ENCODE results near the gene RNF10.

RNF10 gene

DNA sequence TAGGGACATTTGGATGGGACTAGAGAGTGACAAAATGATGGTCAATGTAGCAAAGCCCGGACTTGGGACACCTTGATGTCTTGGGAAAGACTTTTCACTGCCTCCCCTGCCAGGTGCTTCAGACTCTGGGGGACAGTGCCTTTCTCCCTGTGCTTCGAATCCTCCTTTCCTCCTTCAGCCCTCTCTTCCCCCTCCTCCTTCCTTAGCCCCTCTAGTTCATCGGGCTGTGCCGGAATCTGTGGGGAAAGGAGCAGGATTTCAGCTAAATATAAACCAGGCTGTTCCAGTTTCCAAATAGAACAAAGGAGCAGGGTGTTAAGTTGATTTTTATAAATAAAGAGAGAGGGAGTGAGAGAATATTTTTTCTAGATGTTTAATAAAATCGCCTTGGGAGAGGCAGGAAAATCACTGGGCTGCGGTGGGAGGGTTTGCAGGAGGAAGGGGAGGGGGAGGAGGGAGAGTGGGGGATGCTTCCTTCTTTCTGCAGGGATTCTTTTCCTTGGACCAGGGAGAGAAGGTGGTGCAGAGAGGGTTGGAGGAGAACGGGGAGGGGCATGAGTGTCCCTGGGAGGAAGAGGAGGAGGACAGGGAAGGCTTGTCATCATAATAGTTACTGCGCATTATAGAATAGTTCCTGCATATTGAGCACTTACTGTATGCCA, 84.9 kb downstream of the RNF10 start:
- DNase-seq = no peak

DNA sequence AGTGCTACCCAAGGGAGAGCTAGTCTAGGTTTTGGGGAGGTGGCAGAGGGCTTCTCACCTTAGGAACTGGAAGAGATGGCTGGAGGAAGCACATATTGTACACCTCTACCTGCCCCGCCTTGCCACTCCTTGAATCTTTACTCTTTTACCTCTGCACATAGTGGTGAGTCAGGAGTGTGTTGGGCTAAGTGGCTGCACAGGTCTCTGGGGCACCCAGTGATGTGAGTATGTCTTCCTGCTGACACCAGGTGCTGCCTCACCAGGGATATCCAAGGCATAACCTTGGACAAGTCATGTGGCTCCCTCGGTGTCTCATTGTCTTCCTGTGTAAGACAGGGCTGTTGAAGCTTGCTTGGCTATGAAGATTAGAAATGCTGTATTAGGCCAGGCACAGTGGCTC, 86.5 kb downstream of the RNF10 start:
- no peak for DNase-seq

DNA sequence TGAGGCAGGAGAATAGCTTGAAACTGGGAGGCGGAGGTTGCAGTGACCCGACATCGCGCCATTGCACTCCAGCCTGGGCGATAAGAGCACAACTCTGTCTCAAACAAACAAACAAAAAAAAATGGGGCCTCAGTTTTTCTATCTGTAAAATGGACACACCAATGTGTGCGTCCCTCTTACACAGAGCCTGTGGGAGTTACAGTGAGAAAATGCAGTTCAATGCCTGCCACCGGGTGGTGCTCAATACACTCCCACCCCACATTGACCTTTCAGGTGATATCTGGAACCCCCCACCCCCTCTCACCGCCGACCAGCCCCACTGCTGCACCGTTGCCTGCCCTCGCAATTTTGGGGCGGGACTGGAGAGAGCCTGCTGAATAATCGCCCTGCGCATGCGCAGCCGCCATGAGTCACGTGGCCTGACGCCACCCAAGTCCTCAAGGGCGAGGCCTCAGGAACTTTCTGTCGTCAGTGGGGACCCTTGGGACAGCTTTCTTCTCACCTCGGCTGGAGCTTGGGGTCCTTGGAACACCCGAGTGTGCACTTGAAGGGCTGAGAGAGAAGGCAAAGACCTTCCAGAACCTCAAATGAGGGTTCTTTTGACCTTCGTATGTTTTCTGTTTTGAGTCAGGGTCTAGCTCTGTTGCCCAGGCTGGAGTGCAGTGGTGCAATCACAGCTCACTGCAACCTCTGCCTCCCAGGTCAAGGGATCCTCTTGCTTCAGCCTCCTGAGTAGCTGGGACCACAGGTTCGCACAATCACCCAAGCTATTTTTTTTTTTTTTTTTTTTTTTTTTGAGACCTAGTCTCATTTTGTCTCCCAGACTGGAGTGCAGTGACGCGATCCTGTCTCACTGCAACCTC, 91.6 kb downstream of the RNF10 start:
- no peak for DNase-seq
